ENCODE measurements around the gene CCDC14.

- no peak for TF ChIP-seq POLR2A (IDR thresholded peaks at IDR 0.05)
- TF ChIP-seq CTCF (IDR thresholded peaks at IDR 0.05): no peak
- TF ChIP-seq POLR2AphosphoS5 (IDR thresholded peaks at IDR 0.05; ENCODE audit: insufficient read depth in 1 of 2, low read depth in 1 of 2): no peak
These were observed 25.4 kb upstream of the CCDC14 start for GRCh38 chr3:123986427-123986826.

Measured in vagina (tissue), 2 donors.